Liver (tissue), 9 donors: Measurements from ENCODE around the gene PDE2A. TPM values are rescaled to one million over a fixed set of nuclear protein-coding genes. Genes with fewer than 3 reads are reported as not detected.

ENCODE experiments used
- DNase-seq: peaks from one replicate; pipeline ENCODE4 v3.0.0-alpha.2; 2017; ENCODE audit warnings: low spot score
- H3K27ac ChIP-seq, 2 donors: one replicate each; pipeline ENCODE4 v1.7.0; 2013; ENCODE audit warnings: inconsistent platforms in 2 of 2, low read length in 2 of 2, control low read depth in 1 of 2, low read depth in 1 of 2, mild to moderate bottlenecking in 1 of 2
- H3K27me3 ChIP-seq, 4 donors: one replicate each; pipeline versions ENCODE4 v1.6.1 to v1.7.0; 2013; ENCODE audit warnings: low read length in 3 of 4, inconsistent platforms in 1 of 4, mild to moderate bottlenecking in 1 of 4, moderate library complexity in 1 of 4; ENCODE audit not compliant: control insufficient read depth in 4 of 4, insufficient read depth in 4 of 4
- H3K36me3 ChIP-seq, 4 donors: one replicate each; pipeline versions ENCODE4 v1.6.1 to v1.7.0; 2013; ENCODE audit warnings: low read length in 3 of 4, mild to moderate bottlenecking in 3 of 4, low read depth in 1 of 4, moderate library complexity in 1 of 4; ENCODE audit not compliant: control insufficient read depth in 4 of 4, insufficient read depth in 3 of 4
- H3K4me1 ChIP-seq, 4 donors: one replicate each; pipeline versions ENCODE4 v1.6.1 to v1.7.0; 2013; ENCODE audit warnings: low read length in 3 of 4, mild to moderate bottlenecking in 3 of 4, moderate library complexity in 1 of 4; ENCODE audit not compliant: control insufficient read depth in 4 of 4, insufficient read depth in 4 of 4
- H3K4me3 ChIP-seq, 3 donors: one replicate each; pipeline versions ENCODE4 v1.6.1 to v1.7.0; 2013; ENCODE audit warnings: low read length in 3 of 3, control low read depth in 1 of 3, low read depth in 1 of 3, mild to moderate bottlenecking in 1 of 3
- H3K9ac ChIP-seq, 2 donors: one replicate each; pipeline ENCODE4 v1.7.0; 2013; ENCODE audit warnings: low read length in 2 of 2, mild to moderate bottlenecking in 2 of 2, moderate library complexity in 2 of 2, control low read depth in 1 of 2, low read depth in 1 of 2
- H3K9me3 ChIP-seq, 4 donors: one replicate each; pipeline versions ENCODE4 v1.6.1 to v1.7.0; 2013; ENCODE audit warnings: low read length in 3 of 4; ENCODE audit not compliant: control insufficient read depth in 4 of 4
- FOXA1 ChIP-seq: IDR thresholded peaks from 2 replicates; pipeline ENCODE4 v1.6.1; 2016; ENCODE audit warnings: antibody characterized with exemption
- FOXA2 ChIP-seq: IDR thresholded peaks from 2 replicates; pipeline ENCODE4 v1.6.1; 2016; ENCODE audit warnings: antibody characterized with exemption
- GABPA ChIP-seq, 2 donors: IDR thresholded peaks in 1 of 2; conservative IDR thresholded peaks in 1 of 2; 2 replicates each; pipeline ENCODE4 v1.6.1; 2016; ENCODE audit warnings: antibody characterized with exemption in 2 of 2, mild to moderate bottlenecking in 1 of 2, moderate library complexity in 1 of 2
- HNF4A ChIP-seq, 2 donors: conservative IDR thresholded peaks; 2 replicates each; pipeline ENCODE4 v1.6.1; 2016; ENCODE audit warnings: antibody characterized with exemption in 2 of 2, mild to moderate bottlenecking in 2 of 2
- HNF4G ChIP-seq: IDR thresholded peaks from 2 replicates; pipeline ENCODE4 v1.6.1; 2016; ENCODE audit warnings: antibody characterized with exemption
- JUND ChIP-seq, 2 donors: IDR thresholded peaks; 2 replicates each; pipeline ENCODE4 v1.6.1; 2016; ENCODE audit warnings: antibody characterized with exemption in 2 of 2
- NR2F2 ChIP-seq: IDR thresholded peaks from 2 replicates; pipeline ENCODE4 v1.6.1; 2016; ENCODE audit warnings: antibody characterized with exemption
- RAD21 ChIP-seq, 2 donors: IDR thresholded peaks; 2 replicates each; pipeline ENCODE4 v1.6.1; 2016; ENCODE audit warnings: antibody characterized with exemption in 2 of 2, mild to moderate bottlenecking in 2 of 2
- RXRA ChIP-seq, 2 donors: IDR thresholded peaks; 2 replicates each; pipeline ENCODE4 v1.6.1; 2017 to 2018; ENCODE audit warnings: antibody characterized with exemption in 2 of 2, mild to moderate bottlenecking in 1 of 2
- TAF1 ChIP-seq: conservative IDR thresholded peaks from 2 replicates; pipeline ENCODE4 v1.6.1; 2016; ENCODE audit warnings: antibody characterized with exemption, mild to moderate bottlenecking
- WGBS: extraction: QIAGEN DNeasy Blood & Tissue Kit; methylation state at CpG from one replicate; pipeline ENCODE4 v1.1.7; 2013; 5-methylcytosine and 5-hydroxymethylcytosine counted together
- polyA plus RNA-seq, 2 donors: library from polyadenylated mRNA; stranded (reverse) in 1 of 2; unstranded in 1 of 2; fragments of 200-250 nt in 1 of 2; fragments of >200 nt in 1 of 2; fragmentation: Nextera tagmentation in 1 of 2; extraction: Ambion mirVana in 1 of 2; gene quantifications; one replicate each; pipeline versions ENCODE4 v1.2.1 to v1.2.3, GENCODE V29; 2013 to 2015
- total RNA-seq, 2 donors: library from RNA; depleted of rRNA; stranded (reverse); fragments of >200 nt; gene quantifications; one replicate each; pipeline ENCODE4 v1.2.3, GENCODE V29; 2014
- TF ChIP-seq, protein P1 (sequence below): fragments of 150-350 bp; IDR thresholded peaks from 2 replicates; pipeline ENCODE4 v1.5.1; 2017; ENCODE audit warnings: improper control_type of control experiment, low read depth, low read length; ENCODE audit not compliant: missing input control
- TF ChIP-seq, protein P2 (sequence below): IDR thresholded peaks from 2 replicates; pipeline ENCODE4 v1.6.1; 2016; ENCODE audit warnings: antibody characterized with exemption
- TF ChIP-seq, protein P3 (sequence below): IDR thresholded peaks from 2 replicates; pipeline ENCODE4 v1.6.1; 2016; ENCODE audit warnings: antibody characterized with exemption
- donor health status: healthy.
- donor health status: healthy.
- donor health status: healthy.
- donor health status: healthy.
- donor health status: healthy.

The PDE2A gene
- total and polyA plus RNA-seq, 4 donors, result 4.3 to 32.8 (median 12.9) TPM

DNA sequence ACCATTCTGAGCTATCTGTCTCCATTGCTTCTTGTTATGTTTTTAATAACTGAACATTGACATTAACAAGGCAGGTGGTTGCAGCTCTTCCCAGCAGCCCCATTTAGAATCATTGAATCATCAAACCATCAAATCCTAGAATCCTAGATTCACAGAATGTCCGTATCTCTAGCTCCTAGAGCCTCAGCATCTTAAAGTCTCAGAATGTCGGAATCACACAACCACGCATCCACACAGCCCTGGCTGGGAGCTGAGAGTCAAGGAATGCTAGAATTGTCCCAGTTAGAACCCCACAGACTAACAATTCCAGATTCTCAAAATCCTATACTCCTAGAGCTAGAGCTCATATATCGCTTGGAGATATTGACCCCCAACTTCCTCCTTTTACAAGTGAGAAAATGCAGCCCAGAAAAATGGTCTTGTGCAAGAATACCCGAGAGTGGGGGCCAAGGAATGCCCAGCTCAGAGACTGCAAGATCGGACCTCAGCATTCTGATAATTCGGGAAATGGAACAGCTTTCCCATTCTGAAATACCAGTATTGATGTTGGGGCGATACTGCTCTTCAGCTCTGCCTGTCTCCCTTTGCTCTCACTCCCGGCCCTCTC is 38.8 kb downstream of the PDE2A start:
- peak overlapping the region; percentile 6 to 49 for H3K27ac ChIP-seq

DNA sequence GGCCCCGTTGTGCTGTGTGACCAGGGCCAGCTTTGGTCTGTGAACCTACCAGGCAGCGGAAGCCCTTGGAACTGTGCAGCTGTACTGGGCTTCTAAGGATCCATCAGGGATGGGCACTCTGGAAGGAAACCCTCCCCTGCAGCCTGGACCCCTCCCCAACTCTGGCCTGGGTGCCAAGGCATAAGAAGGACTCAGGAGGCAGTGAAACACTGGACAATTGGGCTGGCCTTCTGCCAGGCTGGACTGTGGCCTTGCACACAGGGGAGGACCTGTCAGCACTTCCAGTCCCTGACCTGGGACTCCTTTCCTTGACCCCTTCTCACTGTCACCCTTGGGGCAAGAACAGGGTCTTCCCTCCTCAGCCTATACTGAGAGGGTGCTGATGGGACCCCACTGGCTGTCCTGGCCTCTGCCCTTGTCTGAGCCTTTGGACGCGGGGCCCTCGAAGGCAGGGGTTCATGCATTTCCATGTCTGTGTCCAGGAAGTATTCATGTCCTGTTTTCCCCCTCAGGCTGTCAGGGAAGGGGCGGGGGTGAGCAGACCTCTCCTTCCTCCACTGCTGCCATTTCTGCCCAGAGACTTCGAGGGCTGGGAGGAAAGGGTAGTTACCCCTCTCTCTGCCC is 39.6 kb downstream of the PDE2A start:
- H3K27ac ChIP-seq, result peak overlapping the region; percentile 5 to 60
- WGBS, result 80% methylated on average over 7 of the region's 7 CpGs
- peaks cover 0 to 7% (median 0%) of the 10 kb centered on the region in 4 donors for H3K4me1 ChIP-seq
- H3K27me3 ChIP-seq, result no peaks in the 10 kb centered on the region
- no peak overlapping the region for H3K4me3 ChIP-seq
- no peak for DNase-seq
- H3K9me3 ChIP-seq, result no peaks in the 10 kb centered on the region
- H3K36me3 ChIP-seq, result no peaks in the 10 kb centered on the region
- TF ChIP-seq NR2F2 (peak; percentile 74), HNF4A (conservative IDR thresholded peaks at IDR 0.05) (no peak)
- no peak overlapping the region for H3K9ac ChIP-seq

More for the DNA sequence above, 38.8 kb downstream of the PDE2A start:
- Histone ChIP-seq H3K27me3 (no peaks in the 10 kb centered on the region), H3K4me3 (no peak overlapping the region), H3K9me3 (no peaks in the 10 kb centered on the region), H3K36me3 (no peaks in the 10 kb centered on the region), H3K9ac (no peak overlapping the region), H3K4me1 (peaks cover 0 to 7% (median 0%) of the 10 kb centered on the region in 4 donors)
- no peak for DNase-seq
- TF ChIP-seq, protein P1, sequence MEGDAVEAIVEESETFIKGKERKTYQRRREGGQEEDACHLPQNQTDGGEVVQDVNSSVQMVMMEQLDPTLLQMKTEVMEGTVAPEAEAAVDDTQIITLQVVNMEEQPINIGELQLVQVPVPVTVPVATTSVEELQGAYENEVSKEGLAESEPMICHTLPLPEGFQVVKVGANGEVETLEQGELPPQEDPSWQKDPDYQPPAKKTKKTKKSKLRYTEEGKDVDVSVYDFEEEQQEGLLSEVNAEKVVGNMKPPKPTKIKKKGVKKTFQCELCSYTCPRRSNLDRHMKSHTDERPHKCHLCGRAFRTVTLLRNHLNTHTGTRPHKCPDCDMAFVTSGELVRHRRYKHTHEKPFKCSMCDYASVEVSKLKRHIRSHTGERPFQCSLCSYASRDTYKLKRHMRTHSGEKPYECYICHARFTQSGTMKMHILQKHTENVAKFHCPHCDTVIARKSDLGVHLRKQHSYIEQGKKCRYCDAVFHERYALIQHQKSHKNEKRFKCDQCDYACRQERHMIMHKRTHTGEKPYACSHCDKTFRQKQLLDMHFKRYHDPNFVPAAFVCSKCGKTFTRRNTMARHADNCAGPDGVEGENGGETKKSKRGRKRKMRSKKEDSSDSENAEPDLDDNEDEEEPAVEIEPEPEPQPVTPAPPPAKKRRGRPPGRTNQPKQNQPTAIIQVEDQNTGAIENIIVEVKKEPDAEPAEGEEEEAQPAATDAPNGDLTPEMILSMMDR, result no peak
- TF ChIP-seq GABPA (IDR thresholded peaks at IDR 0.05 in 1 of 2, conservative IDR thresholded peaks at IDR 0.05 in 1 of 2) (no peak), HNF4G (no peak), JUND (IDR thresholded peaks at IDR 0.05) (no peak), NR2F2 (no peak), RAD21 (IDR thresholded peaks at IDR 0.05) (no peak), HNF4A (conservative IDR thresholded peaks at IDR 0.05) (no peak), FOXA2 (no peak), RXRA (IDR thresholded peaks at IDR 0.05) (no peak), FOXA1 (no peak)
- TF ChIP-seq, protein P2, sequence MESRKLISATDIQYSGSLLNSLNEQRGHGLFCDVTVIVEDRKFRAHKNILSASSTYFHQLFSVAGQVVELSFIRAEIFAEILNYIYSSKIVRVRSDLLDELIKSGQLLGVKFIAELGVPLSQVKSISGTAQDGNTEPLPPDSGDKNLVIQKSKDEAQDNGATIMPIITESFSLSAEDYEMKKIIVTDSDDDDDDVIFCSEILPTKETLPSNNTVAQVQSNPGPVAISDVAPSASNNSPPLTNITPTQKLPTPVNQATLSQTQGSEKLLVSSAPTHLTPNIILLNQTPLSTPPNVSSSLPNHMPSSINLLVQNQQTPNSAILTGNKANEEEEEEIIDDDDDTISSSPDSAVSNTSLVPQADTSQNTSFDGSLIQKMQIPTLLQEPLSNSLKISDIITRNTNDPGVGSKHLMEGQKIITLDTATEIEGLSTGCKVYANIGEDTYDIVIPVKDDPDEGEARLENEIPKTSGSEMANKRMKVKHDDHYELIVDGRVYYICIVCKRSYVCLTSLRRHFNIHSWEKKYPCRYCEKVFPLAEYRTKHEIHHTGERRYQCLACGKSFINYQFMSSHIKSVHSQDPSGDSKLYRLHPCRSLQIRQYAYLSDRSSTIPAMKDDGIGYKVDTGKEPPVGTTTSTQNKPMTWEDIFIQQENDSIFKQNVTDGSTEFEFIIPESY, result no peak
- TF ChIP-seq, protein P3, sequence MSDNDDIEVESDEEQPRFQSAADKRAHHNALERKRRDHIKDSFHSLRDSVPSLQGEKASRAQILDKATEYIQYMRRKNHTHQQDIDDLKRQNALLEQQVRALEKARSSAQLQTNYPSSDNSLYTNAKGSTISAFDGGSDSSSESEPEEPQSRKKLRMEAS, result no peak
- 75% methylated on average over 9 of the region's 9 CpGs for WGBS

DNA sequence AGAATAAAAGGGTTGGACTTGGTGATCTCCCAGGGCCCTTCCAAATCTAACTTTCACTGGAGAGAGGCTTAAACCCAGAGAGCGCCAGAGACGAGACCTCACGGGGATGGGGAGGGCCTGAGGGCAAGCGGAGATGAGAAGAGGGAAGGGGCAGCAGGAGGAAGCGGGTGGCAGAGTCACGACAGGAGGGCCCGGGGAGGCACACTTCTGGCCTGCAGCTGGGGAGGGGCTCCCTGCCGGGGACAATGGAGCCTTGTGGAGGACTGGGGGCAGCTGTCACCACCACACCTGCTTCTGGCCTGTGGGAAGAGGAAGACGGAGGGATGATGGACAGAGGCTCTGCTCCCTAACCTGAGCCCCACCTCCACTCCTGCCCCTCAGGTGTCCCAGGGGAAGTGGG is 40.2 kb downstream of the PDE2A start:
- Histone ChIP-seq H3K36me3 (no peaks in the 10 kb centered on the region), H3K27me3 (no peaks in the 10 kb centered on the region), H3K9me3 (no peaks in the 10 kb centered on the region), H3K4me1 (peaks cover 0 to 7% (median 0%) of the 10 kb centered on the region in 4 donors), H3K9ac (no peak overlapping the region), H3K27ac (peak overlapping the region; percentile 60 to 72), H3K4me3 (no peak overlapping the region)
- no peak for DNase-seq
- WGBS, result 89% methylated on average over 9 of the region's 9 CpGs
- TF ChIP-seq HNF4G, result no peak
- TF ChIP-seq TAF1, result no peak
- TF ChIP-seq NR2F2, result no peak
- no peak for TF ChIP-seq FOXA1
